Regular cardiac myocyte (primary cell): ENCODE results near the gene SARM1. TPM values are rescaled to one million over a fixed set of nuclear protein-coding genes. Genes with fewer than 3 reads are reported as not detected.

ENCODE experiments used
- total RNA-seq: library from RNA; depleted of rRNA; stranded (reverse); fragments of >200 nt; gene quantifications from 2 replicates; pipeline ENCODE4 v1.2.3, GENCODE V29; 2014

The SARM1 gene
- 5.9 and 7.5 TPM in 2 replicates for total RNA-seq

DNA sequence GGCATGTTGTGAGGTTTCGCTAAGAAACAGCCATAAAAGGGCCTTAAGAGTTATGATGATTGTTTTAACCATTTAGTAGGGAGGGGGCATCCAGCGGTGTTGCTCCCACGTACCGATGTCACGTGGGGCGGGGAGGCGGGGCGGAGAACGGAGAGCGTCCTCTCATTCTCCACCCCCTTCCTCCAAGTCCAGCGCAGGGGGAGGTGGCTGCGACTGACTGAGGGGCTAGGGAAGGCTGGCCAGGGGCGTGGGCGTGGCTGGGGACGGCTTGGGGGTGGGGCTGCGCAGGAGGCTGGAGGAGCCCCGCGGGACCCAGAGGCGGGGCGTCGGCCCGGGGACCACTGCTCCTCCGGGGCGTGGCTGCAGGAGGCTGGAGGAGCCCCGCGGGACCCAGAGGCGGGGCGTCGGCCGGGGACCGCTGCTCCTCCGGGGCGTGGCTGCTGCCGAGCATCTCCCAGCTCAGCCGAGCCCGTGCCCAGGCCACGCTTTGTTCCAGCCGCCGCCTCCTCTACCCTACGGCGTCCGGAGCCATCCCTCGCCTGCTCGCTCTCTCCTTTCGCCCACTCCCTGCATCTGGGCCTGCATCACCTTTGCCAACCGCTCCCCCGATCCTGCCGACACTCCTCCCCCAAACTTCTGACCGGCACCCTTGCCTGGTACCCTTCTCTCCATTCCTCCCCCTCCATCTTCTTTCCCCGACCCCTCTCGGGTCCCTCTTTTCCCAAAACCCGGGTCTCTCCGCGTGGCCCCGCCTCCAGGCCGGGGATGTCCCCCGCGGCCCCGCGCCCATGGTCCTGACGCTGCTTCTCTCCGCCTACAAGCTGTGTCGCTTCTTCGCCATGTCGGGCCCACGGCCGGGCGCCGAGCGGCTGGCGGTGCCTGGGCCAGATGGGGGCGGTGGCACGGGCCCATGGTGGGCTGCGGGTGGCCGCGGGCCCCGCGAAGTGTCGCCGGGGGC is at the start of gene SARM1:
TSS of gene SARM1 (plus strand) at position 450 of the 958 bp plus-strand sequence. CDS start at position 789, 339 bp downstream.

GRCh38 chr17:28335201-28335958 is 36.1 kb upstream of the SARM1 start, which contains the start of the genes IFT20 and TNFAIP1:
Gene IFT20 (minus strand): TSS chr17:28335472. CDS start chr17:28331985, 3,487 bp downstream.
Gene TNFAIP1 (plus strand): TSS chr17:28335761. CDS start chr17:28339522, 3,761 bp downstream.

GRCh38 chr17:28357061-28357900 is 14.2 kb upstream of the SARM1 start, which contains the start of gene POLDIP2:
Gene POLDIP2 (minus strand): TSS chr17:28357527. CDS start chr17:28357448, 79 bp downstream.

GRCh38 chr17:28364665-28365363 is 6.7 kb upstream of the SARM1 start, which contains the start of gene SEBOX:
Gene SEBOX (minus strand): TSS chr17:28365199. CDS start chr17:28365151, 48 bp downstream.

DNA sequence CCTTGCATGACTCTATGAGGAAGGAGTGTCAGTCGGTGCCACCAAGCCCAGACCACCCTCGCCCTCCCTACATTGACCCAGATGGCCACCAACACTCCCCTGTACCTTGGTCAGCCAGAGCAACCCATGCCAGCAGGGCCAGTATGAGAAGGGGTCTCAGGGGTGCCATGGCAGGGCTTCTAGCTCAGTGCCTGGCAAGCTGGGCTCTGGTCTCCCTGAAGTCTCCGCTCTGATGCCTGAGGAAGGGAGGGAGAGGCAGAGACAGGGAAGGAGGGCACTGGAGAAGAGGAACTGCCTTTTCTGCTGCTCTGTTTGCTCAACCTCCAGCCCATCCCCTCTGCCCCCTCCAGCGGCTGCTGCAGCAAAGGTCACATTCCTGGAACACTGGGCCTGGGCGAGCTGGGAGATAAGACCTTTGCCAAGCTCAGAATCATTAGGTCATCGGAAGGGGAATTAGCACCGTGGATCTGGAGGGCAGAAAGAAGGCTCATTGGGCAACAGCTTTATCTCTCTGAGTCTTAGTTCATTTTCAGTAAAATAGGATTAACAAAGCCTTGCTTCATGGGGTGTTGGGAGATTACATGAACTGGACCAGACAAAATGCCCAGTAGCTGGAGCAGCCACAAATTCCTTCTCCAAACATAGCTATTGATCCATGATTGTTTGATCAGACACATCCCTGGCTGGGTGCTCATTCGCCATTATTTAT is 1.3 kb upstream of the SARM1 start, which contains the start of gene VTN:
TSS of gene VTN (minus strand) at position 273 of the 709 bp plus-strand sequence. CDS start at position 169, 104 bp downstream.

DNA sequence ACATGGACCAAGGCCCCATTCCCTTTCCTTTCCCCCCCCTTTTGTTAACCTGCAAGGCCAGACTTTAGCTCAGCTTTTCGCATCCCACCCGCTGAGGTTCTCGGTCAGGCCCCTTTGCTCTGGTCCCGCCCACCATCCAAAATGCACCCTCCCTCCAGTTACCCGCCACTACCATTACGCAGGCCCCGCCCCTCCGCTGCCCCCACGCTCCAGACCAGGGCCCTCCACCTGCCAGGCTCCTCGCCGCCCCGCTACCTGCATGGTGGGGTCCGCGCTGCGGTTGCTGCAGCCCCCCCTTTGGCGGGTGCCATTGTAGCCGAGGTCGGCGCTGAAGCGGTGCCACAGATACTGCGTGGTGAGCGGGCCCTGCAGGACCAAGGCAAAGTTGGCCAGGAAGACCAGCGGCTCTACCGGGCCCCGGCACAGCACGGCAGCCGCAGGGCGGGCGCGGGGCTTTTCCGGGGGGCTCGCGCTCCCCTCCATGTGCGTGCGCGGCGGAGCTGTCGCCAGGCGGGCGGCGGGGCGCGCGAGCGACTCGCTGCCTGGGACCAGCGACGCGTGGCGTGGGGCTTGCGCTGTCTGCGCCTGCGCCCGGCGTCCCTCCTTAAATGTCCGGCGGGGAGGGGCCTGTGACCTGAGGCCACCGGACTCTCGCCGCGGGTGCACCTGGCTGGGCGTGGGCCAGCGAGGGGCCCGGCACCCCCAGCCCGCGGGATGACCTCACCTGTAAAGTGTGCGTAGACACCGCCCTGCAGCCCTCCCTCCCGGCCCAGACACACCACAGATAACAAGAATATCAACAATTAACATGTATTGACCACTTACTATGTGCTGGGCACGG is 34.4 kb downstream of the SARM1 start, which contains the start of gene SLC46A1:
TSS of gene SLC46A1 (minus strand) at position 581 of the 841 bp plus-strand sequence. CDS start at position 483, 98 bp downstream.

Other genes starting within 250 kb of the SARM1 start
- gene TMEM97, start 52.5 kb upstream of the SARM1 start, total RNA-seq = 9.0 and 14.6 TPM in 2 replicates
- 76.1 and 78.4 TPM in 2 replicates for gene IFT20, start 36.2 kb upstream of the SARM1 start, total RNA-seq
- gene TNFAIP1, start 35.9 kb upstream of the SARM1 start, total RNA-seq = 26.5 and 29.5 TPM in 2 replicates
- 65.4 and 101 TPM in 2 replicates for gene POLDIP2, start 14.2 kb upstream of the SARM1 start, total RNA-seq
- not detected in 2 replicates for gene SEBOX, start 6.5 kb upstream of the SARM1 start, total RNA-seq
- gene VTN, start 1.4 kb upstream of the SARM1 start, total RNA-seq = 0.19 and 7.0 TPM in 2 replicates
- 5.8 and 11.6 TPM in 2 replicates for gene SLC46A1, start 34.5 kb downstream of the SARM1 start, total RNA-seq
- not detected in 2 replicates for gene SLC13A2, start 102.0 kb downstream of the SARM1 start, total RNA-seq
- not detected in 2 replicates for gene FOXN1, start 134.7 kb downstream of the SARM1 start, total RNA-seq
- gene UNC119, start 180.9 kb downstream of the SARM1 start, total RNA-seq = 20.3 and 36.6 TPM in 2 replicates
- gene PIGS, start 199.8 kb downstream of the SARM1 start, total RNA-seq = 55.8 and 71.6 TPM in 2 replicates
- 46.6 and 129 TPM in 2 replicates for gene ALDOC, start 205.2 kb downstream of the SARM1 start, total RNA-seq
- gene SPAG5, start 227.3 kb downstream of the SARM1 start, total RNA-seq = 6.5 and 67.5 TPM in 2 replicates
- gene RSKR, start 242.5 kb downstream of the SARM1 start, total RNA-seq = 3.3 and 5.6 TPM in 2 replicates